Pancreas (tissue), 10 donors: ENCODE results near the gene OSBPL8. TPM values are rescaled to one million over a fixed set of nuclear protein-coding genes. Genes with fewer than 3 reads are reported as not detected.

Experiments
- ATAC-seq, 4 donors: fragments of 200-7000 bp; cut with Tn5 transposase; one replicate each; pipeline versions ENCODE4 v1.8.0 to v1.9.1; 2020; ENCODE audit warnings: mild to moderate bottlenecking in 4 of 4, moderate library complexity in 4 of 4
- DNase-seq, 6 donors: peaks; one replicate each; pipeline ENCODE4 v3.0.0-alpha.2; 2020
- FAIRE-seq: peaks from 2 replicates; lab custom pipeline; 2012; peaks lifted over from hg19 to GRCh38; lab: Jason Lieb, UNC
- H3K27ac ChIP-seq, 4 donors: fragments of 200-600 bp; sonication (generic); 1 replicate in 3 of 4; 2 replicates in 1 of 4; pipeline versions ENCODE4 v1.5.0 to v1.8.0; 2020
- H3K27me3 ChIP-seq, 4 donors: fragments of 200-600 bp; one replicate each; pipeline ENCODE4 v1.8.0; 2021
- H3K36me3 ChIP-seq, 3 donors: fragments of 200-600 bp; sonication (generic) in 1 of 3; one replicate each; pipeline versions ENCODE4 v1.5.0 to v1.8.0; 2020 to 2021
- H3K4me1 ChIP-seq, 3 donors: fragments of 200-600 bp; one replicate each; pipeline ENCODE4 v1.8.0; 2021
- H3K4me3 ChIP-seq, 4 donors: fragments of 200-600 bp; sonication (generic) in 2 of 4; one replicate each; pipeline versions ENCODE4 v1.5.0 to v1.8.0; 2020 to 2021
- H3K9me3 ChIP-seq, 4 donors: fragments of 200-600 bp; one replicate each; pipeline ENCODE4 v1.8.0; 2021
- WGBS, 2 donors: extraction: QIAGEN DNeasy Blood & Tissue Kit; methylation state at CpG; one replicate each; pipeline ENCODE4 v1.1.7; 2013; 5-methylcytosine and 5-hydroxymethylcytosine counted together
- intact Hi-C, 3 donors: fragments of 100-400 bp; cut with DNase I; formaldehyde crosslinking; loops; one replicate each; pipeline versions ENCODE4 v1.11.1 to v1.14.2; 2022
- polyA plus RNA-seq, 2 donors: library from polyadenylated mRNA; stranded (reverse); fragments of 200-250 nt; gene quantifications; one replicate each; pipeline ENCODE4 v1.2.3, GENCODE V29; 2013
- total RNA-seq, 6 donors: library from RNA; stranded (reverse); fragmentation: NEBNext Ultra II Directional in 4 of 6; extraction: Animal tissue kit (Norgen Biotek cat#: 25700) in 4 of 6; gene quantifications; one replicate each; pipeline versions ENCODE4 v1.2.1 to v1.2.4, GENCODE V29; 2021 to 2023
- TF ChIP-seq, protein P1 (sequence below), 4 donors: fragments of 200-600 bp; sonication (generic) in 3 of 4; IDR thresholded peaks; one replicate each; pipeline versions ENCODE4 v1.5.0 to v1.8.0; 2021; ENCODE audit warnings: antibody characterized with exemption in 4 of 4
- donor health status: healthy with polysubstance abuse.
- donor health status: DM: no; HTN: no; CAD: no; lungs with moderate emphysema.
- donor health status: DM: no; HTN: no; CAD: no.
- donor health status: control.
- donor health status: control.
- donor health status: Bipolar disorder and iron deficiency.
- donor health status: DM: yes; HTN: yes; CAD: no.
- donor health status: DM: no; HTN: no; CAD: no.
- donor health status: DM: no; HTN: no; CAD: no.
- donor health status: DM: yes; HTN: yes; CAD: no.

Gene OSBPL8
- total and polyA plus RNA-seq, 8 donors: 3.6 to 39.6 (median 22.7) TPM

DNA sequence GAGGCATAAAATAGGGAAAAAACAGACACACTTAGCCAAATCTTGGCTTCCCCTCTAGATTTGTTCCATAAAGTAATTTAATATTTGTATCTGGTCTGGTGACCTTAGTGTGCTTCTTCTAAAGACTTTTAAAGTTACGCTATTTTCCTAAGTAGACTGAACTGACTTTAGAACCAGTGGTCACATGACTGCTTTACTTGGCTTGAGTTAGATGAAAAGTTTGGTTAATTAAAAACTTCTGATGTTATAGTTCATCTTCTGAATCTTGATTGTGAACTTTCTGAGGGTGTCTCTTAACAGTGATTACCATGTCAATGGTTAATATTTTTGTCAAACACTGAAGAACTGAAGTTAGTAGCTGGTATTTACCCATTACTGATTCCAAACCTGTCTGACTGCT lies 214.0 kb downstream of the OSBPL8 start:
- Histone ChIP-seq H3K9me3 (no peaks in the 10 kb centered on the region), H3K27ac (no peak overlapping the region), H3K4me1 (peaks cover 0 to 6% (median 0%) of the 10 kb centered on the region in 3 donors), H3K4me3 (no peak overlapping the region), H3K27me3 (no peaks in the 10 kb centered on the region), H3K36me3 (no peaks in the 10 kb centered on the region)
- TF ChIP-seq, protein P1, sequence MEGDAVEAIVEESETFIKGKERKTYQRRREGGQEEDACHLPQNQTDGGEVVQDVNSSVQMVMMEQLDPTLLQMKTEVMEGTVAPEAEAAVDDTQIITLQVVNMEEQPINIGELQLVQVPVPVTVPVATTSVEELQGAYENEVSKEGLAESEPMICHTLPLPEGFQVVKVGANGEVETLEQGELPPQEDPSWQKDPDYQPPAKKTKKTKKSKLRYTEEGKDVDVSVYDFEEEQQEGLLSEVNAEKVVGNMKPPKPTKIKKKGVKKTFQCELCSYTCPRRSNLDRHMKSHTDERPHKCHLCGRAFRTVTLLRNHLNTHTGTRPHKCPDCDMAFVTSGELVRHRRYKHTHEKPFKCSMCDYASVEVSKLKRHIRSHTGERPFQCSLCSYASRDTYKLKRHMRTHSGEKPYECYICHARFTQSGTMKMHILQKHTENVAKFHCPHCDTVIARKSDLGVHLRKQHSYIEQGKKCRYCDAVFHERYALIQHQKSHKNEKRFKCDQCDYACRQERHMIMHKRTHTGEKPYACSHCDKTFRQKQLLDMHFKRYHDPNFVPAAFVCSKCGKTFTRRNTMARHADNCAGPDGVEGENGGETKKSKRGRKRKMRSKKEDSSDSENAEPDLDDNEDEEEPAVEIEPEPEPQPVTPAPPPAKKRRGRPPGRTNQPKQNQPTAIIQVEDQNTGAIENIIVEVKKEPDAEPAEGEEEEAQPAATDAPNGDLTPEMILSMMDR (IDR thresholded peaks at IDR 0.05): no peak
- intact Hi-C loops: no loop called here
- ATAC-seq: no peak
- 94 to 95% methylated on average over 1 of the region's 1 CpG for WGBS, 2 donors
- DNase-seq: no peak
- FAIRE-seq: no peak

DNA sequence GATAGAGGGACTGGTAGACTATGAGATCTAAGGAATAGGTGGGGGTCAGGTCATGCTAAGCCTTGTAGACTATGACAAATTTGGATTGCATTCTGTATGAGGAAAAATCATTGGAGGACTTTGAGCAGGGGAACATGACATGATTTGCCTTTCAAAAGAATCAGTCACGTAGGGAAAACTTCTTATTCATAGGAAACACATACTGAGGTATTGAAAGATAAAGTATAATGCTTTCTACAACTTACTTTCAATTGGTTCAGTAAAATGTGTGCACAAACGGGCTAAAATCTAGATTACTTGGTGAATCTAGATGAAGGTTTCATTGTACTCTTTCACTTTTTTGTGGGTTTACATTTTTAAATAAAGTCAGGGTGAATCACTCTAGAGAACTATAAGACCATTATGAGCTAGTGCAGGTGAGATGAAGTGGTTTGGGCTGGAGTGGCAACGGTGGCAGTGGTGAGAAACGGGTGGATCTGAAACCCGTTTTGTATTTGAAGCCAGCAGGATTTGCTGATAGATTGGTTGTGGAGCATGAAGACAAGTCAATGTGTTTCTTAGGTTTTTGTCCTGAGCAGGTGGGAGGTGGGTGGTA lies 218.0 kb downstream of the OSBPL8 start:
- no peaks in the 10 kb centered on the region for H3K4me1 ChIP-seq
- H3K36me3 ChIP-seq: no peaks in the 10 kb centered on the region
- no peak for DNase-seq
- no peak for ATAC-seq
- 79 to 86% methylated on average over 5 of the region's 5 CpGs for WGBS, 2 donors
- intact Hi-C loops: no loop called here
- no peak overlapping the region for H3K27ac ChIP-seq
- no peaks in the 10 kb centered on the region for H3K27me3 ChIP-seq
- TF ChIP-seq, protein P1 (IDR thresholded peaks at IDR 0.05): no peak
- no peak for FAIRE-seq
- no peak overlapping the region for H3K4me3 ChIP-seq
- H3K9me3 ChIP-seq: no peaks in the 10 kb centered on the region

DNA sequence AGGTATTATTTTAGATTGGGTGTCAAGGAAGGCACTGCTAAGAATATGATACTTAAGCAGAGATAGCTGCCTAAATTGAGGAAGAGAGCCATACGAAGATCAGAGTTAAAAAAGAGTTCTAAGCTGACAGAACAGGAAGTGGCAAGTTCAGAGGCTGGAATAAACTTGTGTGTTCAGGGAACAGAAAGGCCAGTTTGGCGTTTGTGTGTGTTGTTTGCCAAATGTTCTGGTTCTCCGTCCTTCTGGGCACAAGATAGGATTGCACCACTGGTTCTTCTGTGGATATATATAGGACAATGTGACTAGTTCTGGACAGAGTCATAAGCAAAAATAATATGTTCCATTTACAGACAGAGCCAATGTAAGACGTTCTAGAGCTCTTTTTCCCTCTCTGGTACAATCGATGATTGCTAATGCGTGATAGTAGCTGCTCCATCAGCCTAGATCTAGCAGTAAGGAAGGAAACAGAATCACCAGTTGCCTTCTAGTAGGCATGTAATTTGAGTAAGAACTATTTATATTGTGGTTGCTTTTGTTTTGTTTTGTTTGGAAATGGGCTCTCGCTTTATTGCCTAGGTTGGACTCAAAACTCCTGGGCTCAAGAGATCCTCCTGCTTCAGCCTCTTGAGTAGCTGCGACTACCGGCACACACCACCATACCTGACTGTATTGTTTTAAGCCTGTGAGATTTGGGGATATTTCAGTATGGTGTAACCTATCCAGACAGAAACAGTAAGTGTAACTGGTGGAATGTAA lies 218.7 kb downstream of the OSBPL8 start:
- H3K4me3 ChIP-seq: no peak overlapping the region
- FAIRE-seq (no peak), ATAC-seq (peak in 2 of 4 donors; percentile 38 to 44), DNase-seq (no peak)
- TF ChIP-seq, protein P1 (IDR thresholded peaks at IDR 0.05): no peak
- H3K9me3 ChIP-seq: no peaks in the 10 kb centered on the region
- no peaks in the 10 kb centered on the region for H3K36me3 ChIP-seq
- no peaks in the 10 kb centered on the region for H3K27me3 ChIP-seq
- no peak overlapping the region for H3K27ac ChIP-seq
- intact Hi-C loops: no loop called here
- 71 to 81% methylated on average over 9 of the region's 9 CpGs for WGBS, 2 donors
- H3K4me1 ChIP-seq: no peaks in the 10 kb centered on the region

DNA sequence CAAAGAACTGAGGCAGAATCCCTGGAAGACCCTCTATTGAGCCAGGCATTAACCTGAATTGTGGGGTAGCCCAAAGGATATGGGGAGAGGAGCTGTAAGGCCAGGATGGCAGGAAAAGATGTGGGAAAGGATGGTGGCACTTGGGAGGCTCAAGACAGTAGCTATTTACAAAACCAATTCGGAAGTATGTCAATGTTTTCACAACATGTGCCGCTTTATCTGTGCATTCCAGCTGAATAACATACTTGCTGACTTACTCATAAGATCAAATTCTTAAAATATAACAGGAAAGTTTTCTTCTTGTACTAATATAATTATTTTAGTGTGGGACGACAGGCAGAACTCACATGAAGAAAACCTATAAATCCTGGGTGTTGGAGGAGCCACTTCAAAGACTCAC lies 222.0 kb downstream of the OSBPL8 start:
- intact Hi-C loops: no loop called here
- no peaks in the 10 kb centered on the region for H3K36me3 ChIP-seq
- FAIRE-seq (no peak), DNase-seq (no peak), ATAC-seq (no peak)
- TF ChIP-seq, protein P1 (IDR thresholded peaks at IDR 0.05): no peak
- no peaks in the 10 kb centered on the region for H3K4me1 ChIP-seq
- H3K4me3 ChIP-seq: no peak overlapping the region
- H3K27me3 ChIP-seq: no peaks in the 10 kb centered on the region
- no peaks in the 10 kb centered on the region for H3K9me3 ChIP-seq
- WGBS, 2 donors: 76 to 87% methylated on average over 3 of the region's 3 CpGs
- H3K27ac ChIP-seq: no peak overlapping the region

DNA sequence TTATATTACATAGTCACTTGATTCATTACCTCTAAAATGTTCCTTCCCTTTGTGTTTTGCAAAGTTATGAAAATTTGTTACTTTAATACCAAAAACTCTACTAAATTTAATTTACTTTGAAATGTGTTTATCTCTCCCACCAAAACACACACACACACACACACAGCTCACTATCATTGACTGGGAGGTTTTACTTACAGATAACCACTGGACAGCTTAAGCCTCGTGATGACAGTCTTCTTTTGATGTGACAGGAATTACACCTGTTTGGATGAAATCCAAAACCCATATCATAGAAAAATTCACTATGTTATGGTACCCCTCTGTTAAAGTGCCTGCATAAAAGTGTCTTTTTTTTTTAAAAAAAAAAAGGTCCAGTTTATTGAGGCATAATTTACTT lies 227.0 kb downstream of the OSBPL8 start:
- Histone ChIP-seq H3K4me1 (no peaks in the 10 kb centered on the region), H3K27me3 (no peaks in the 10 kb centered on the region), H3K9me3 (no peaks in the 10 kb centered on the region), H3K4me3 (no peak overlapping the region), H3K27ac (no peak overlapping the region), H3K36me3 (no peaks in the 10 kb centered on the region)
- ATAC-seq (no peak), DNase-seq (no peak), FAIRE-seq (no peak)
- intact Hi-C loops: no loop called here
- TF ChIP-seq, protein P1 (IDR thresholded peaks at IDR 0.05): no peak
- WGBS, 2 donors: 17 to 26% methylated on average over 1 of the region's 1 CpG
